ENCODE measurements around the gene XPO6.

- TF ChIP-seq YY1 (IDR thresholded peaks at IDR 0.05; ENCODE audit: low read depth) (no peak), CTCF (IDR thresholded peaks at IDR 0.05) (no peak), USF1 (IDR thresholded peaks at IDR 0.05; ENCODE audit: borderline replicate concordance, low read depth) (no peak), POLR2AphosphoS5 (IDR thresholded peaks at IDR 0.05; ENCODE audit: low read depth, low read length) (no peak), MXI1 (IDR thresholded peaks at IDR 0.05; ENCODE audit: low read depth, low read length) (no peak), RXRA (IDR thresholded peaks at IDR 0.05; ENCODE audit: borderline replicate concordance, low read depth) (no peak), RAD21 (IDR thresholded peaks at IDR 0.05; ENCODE audit: low read length) (no peak), USF2 (IDR thresholded peaks at IDR 0.05; ENCODE audit: borderline replicate concordance, low read depth, low read length) (no peak), RFX5 (IDR thresholded peaks at IDR 0.05; ENCODE audit: low read length) (no peak), CHD2 (IDR thresholded peaks at IDR 0.05; ENCODE audit: low read length, partially characterized antibody) (no peak), EP300 (IDR thresholded peaks at IDR 0.05; ENCODE audit: borderline replicate concordance in 1 of 2, low read depth in 1 of 2, low read length in 1 of 2) (no peak), EZH2phosphoT487 (IDR thresholded peaks at IDR 0.05; ENCODE audit: borderline replicate concordance, low read depth) (no peak), JUND (IDR thresholded peaks at IDR 0.05) (no peak)
Measured at GRCh38 chr16:28208824-28209223, 2.9 kb downstream of the XPO6 start.
